HCT116 (cell line): ENCODE data around the gene CDC42BPA. TPM values are rescaled to one million over a fixed set of nuclear protein-coding genes. Genes with fewer than 3 reads are reported as not detected.

Experiments
- ATAC-seq: fragments of 200-7000 bp; cut with Tn5 transposase; 2 replicates; pipeline ENCODE4 v1.9.1; 2020; ENCODE audit warnings: mild to moderate bottlenecking, moderate library complexity
- BruUV-seq: library from RNA; stranded (reverse); fragments of 400-500 nt; replicated peaks from 2 replicates; lab custom pipeline; 2021; lab: Mats Ljungman, UMichigan
- CTCF ChIA-PET: fragments of 300-600 bp; sonication (Branson Sonifier 250); formaldehyde crosslinking; loops from one replicate; lab custom pipeline; 2021; ENCODE audit warnings: antibody characterized with exemption; lab: Charles Lee
- POLR2A ChIA-PET: fragments of 300-600, 350-600 bp; sonication (Branson Sonifier 250); formaldehyde crosslinking; loops from one replicate; lab custom pipeline; 2021; ENCODE audit warnings: antibody characterized with exemption; lab: Charles Lee
- RAD21 ChIA-PET, 2 experiments: fragments of 300-600 bp; sonication (Branson Sonifier 250); formaldehyde crosslinking; loops; one replicate each; lab custom pipeline; 2023; ENCODE audit warnings: low total read pairs in 2 of 2; ENCODE audit not compliant: uncharacterized antibody in 2 of 2, unreplicated experiment in 2 of 2, low non-redundant PET in 1 of 2; lab: Charles Lee
- DNase-seq: peaks from one replicate; pipeline ENCODE4 v3.0.0-alpha.2; 2010; ENCODE audit warnings: low read depth, low spot score
- H2AFZ ChIP-seq: fragments of 200-600 bp; shearing (Covaris generic), sonication (generic); 2 replicates; pipeline ENCODE4 v1.6.1; 2017; ENCODE audit warnings: low read depth, mixed run types, mixed read lengths, antibody characterized with exemption, low read length; ENCODE audit not compliant: poor library complexity, severe bottlenecking
- H3K27ac ChIP-seq: 2 replicates; pipeline ENCODE4 v1.5.1; 2012; ENCODE audit warnings: low read depth, low read length
- H3K27me3 ChIP-seq: fragments of 200-600 bp; sonication (generic); 2 replicates; pipeline ENCODE4 v1.6.1; 2016; ENCODE audit warnings: mixed run types, low read length, mixed read lengths; ENCODE audit not compliant: insufficient read depth
- H3K36me3 ChIP-seq, 2 experiments: fragments of 200-500 bp in 1 of 2; fragments of 200-600 bp in 1 of 2; sonication (Bioruptor generic) in 1 of 2; sonication (generic) in 1 of 2; 2 replicates each; pipeline versions ENCODE4 v1.5.1 to v1.6.1; 2014 to 2016; ENCODE audit warnings: low read length in 2 of 2, inconsistent platforms in 1 of 2, mixed read lengths in 1 of 2, mixed run types in 1 of 2; ENCODE audit not compliant: insufficient read depth in 2 of 2, control insufficient read depth in 1 of 2
- H3K4me1 ChIP-seq, 2 experiments: fragments of 200-600 bp in 1 of 2; sonication (generic) in 1 of 2; 2 replicates each; pipeline versions ENCODE4 v1.5.1 to v1.6.1; 2012 to 2017; ENCODE audit warnings: low read length in 2 of 2, inconsistent platforms in 1 of 2, mild to moderate bottlenecking in 1 of 2, mixed read lengths in 1 of 2, mixed run types in 1 of 2, moderate library complexity in 1 of 2; ENCODE audit not compliant: insufficient read depth in 2 of 2, control insufficient read depth in 1 of 2
- H3K4me2 ChIP-seq: fragments of 200-600 bp; sonication (generic); 2 replicates; pipeline ENCODE4 v1.6.1; 2017; ENCODE audit warnings: mixed run types, low read length, mixed read lengths
- H3K4me3 ChIP-seq, 2 experiments: fragments of 200-600 bp in 1 of 2; sonication (generic) in 1 of 2; replicated peaks in 1 of 2; 2 replicates each; pipeline ENCODE4 v1.5.1; 2011 to 2016; ENCODE audit warnings: low read length in 2 of 2, control low read depth in 1 of 2, low read depth in 1 of 2, mild to moderate bottlenecking in 1 of 2, mixed read lengths in 1 of 2, mixed run types in 1 of 2
- H3K79me2 ChIP-seq: fragments of 200-600 bp; sonication (generic); 2 replicates; pipeline ENCODE4 v1.6.1; 2017; ENCODE audit warnings: mild to moderate bottlenecking, mixed run types, low read length, moderate library complexity, mixed read lengths; ENCODE audit not compliant: insufficient read depth
- H3K9ac ChIP-seq: fragments of 200-600 bp; sonication (generic); 2 replicates; pipeline ENCODE4 v1.6.1; 2016; ENCODE audit warnings: low read length, mixed read lengths
- H3K9me2 ChIP-seq: fragments of 200-600 bp; sonication (generic), shearing (Covaris generic); 2 replicates; pipeline ENCODE4 v1.6.1; 2017; ENCODE audit warnings: mixed run types, mild to moderate bottlenecking, moderate library complexity; ENCODE audit not compliant: insufficient read depth
- H3K9me3 ChIP-seq, 2 experiments: fragments of 200-500 bp in 1 of 2; fragments of 200-600 bp in 1 of 2; sonication (Bioruptor generic) in 1 of 2; sonication (generic) in 1 of 2; 2 replicates each; pipeline ENCODE4 v1.6.1; 2014 to 2017; ENCODE audit warnings: low read length in 2 of 2, mixed read lengths in 2 of 2, inconsistent platforms in 1 of 2, low read depth in 1 of 2, mild to moderate bottlenecking in 1 of 2, mixed run types in 1 of 2, moderate library complexity in 1 of 2; ENCODE audit not compliant: control insufficient read depth in 1 of 2, insufficient read depth in 1 of 2
- H4K20me1 ChIP-seq: fragments of 200-600 bp; sonication (generic), shearing (Covaris generic); 2 replicates; pipeline ENCODE4 v1.6.1; 2017; ENCODE audit warnings: mixed run types, mild to moderate bottlenecking, moderate library complexity; ENCODE audit not compliant: insufficient read depth
- CBX3 ChIP-seq: IDR thresholded peaks from 2 replicates; pipeline ENCODE4 v1.6.1; 2012; ENCODE audit warnings: low read depth
- CEBPB ChIP-seq: IDR thresholded peaks from 2 replicates; pipeline ENCODE4 v1.6.1; 2012; ENCODE audit warnings: low read depth
- EGR1 ChIP-seq: IDR thresholded peaks from 2 replicates; pipeline ENCODE4 v1.6.1; 2012; ENCODE audit warnings: low read depth
- ELF1 ChIP-seq: IDR thresholded peaks from 2 replicates; pipeline ENCODE4 v1.6.1; 2012; ENCODE audit warnings: low read depth, borderline replicate concordance
- EZH2phosphoT487 ChIP-seq: fragments of 200-600 bp; IDR thresholded peaks from 2 replicates; pipeline ENCODE4 v1.6.1; 2018; ENCODE audit warnings: antibody characterized with exemption, borderline replicate concordance
- FOSL1 ChIP-seq: IDR thresholded peaks from 2 replicates; pipeline ENCODE4 v1.6.1; 2012; ENCODE audit warnings: low read depth
- JUND ChIP-seq: IDR thresholded peaks from 2 replicates; pipeline ENCODE4 v1.6.1; 2012
- POLR2A ChIP-seq: IDR thresholded peaks from 2 replicates; pipeline ENCODE4 v1.7.0; 2011; ENCODE audit warnings: borderline replicate concordance; ENCODE audit not compliant: insufficient read depth, insufficient read length; ENCODE audit errors: extremely low read depth
- RAD21 ChIP-seq: IDR thresholded peaks from 2 replicates; pipeline ENCODE4 v1.6.1; 2012; ENCODE audit warnings: low read depth, mild to moderate bottlenecking
- SIN3A ChIP-seq: IDR thresholded peaks from 2 replicates; pipeline ENCODE4 v1.6.1; 2012; ENCODE audit warnings: low read depth
- SRF ChIP-seq: IDR thresholded peaks from 2 replicates; pipeline ENCODE4 v1.6.1; 2012; ENCODE audit warnings: low read depth
- TCF7L2 ChIP-seq: IDR thresholded peaks from 2 replicates; pipeline ENCODE4 v1.7.0; 2011; ENCODE audit warnings: borderline replicate concordance, inconsistent platforms; ENCODE audit not compliant: insufficient read depth, insufficient read length; ENCODE audit errors: extremely low read depth
- ZFX ChIP-seq: fragments of 450-650 bp; IDR thresholded peaks from 2 replicates; pipeline ENCODE4 v1.6.1; 2017
- ZNF274 ChIP-seq: fragments of 200-500 bp; sonication (Bioruptor generic); IDR thresholded peaks from 2 replicates; pipeline ENCODE4 v1.6.1; 2014; ENCODE audit warnings: mild to moderate bottlenecking, low read depth, low read length, inconsistent platforms
- intact Hi-C: fragments of 100-400 bp; cut with micrococcal nuclease; formaldehyde crosslinking; loops from 2 replicates; pipeline ENCODE4 v1.10.0; 2022
- total RNA-seq: library from RNA; stranded (reverse); gene quantifications from one replicate; pipeline ENCODE4 v1.2.1, GENCODE V29; 2021; ENCODE audit not compliant: unreplicated experiment
- TF ChIP-seq, protein P1 (sequence below): IDR thresholded peaks from 2 replicates; pipeline ENCODE4 v1.6.1; 2012; ENCODE audit warnings: low read depth
- TF ChIP-seq, protein P2 (sequence below): IDR thresholded peaks from 2 replicates; pipeline ENCODE4 v1.6.1; 2012
- TF ChIP-seq, protein P3 (sequence below), 3 experiments: fragments of 200-600 bp in 1 of 3; sonication (generic) in 1 of 3; IDR thresholded peaks in 2 of 3; conservative IDR thresholded peaks in 1 of 3; 2 replicates each; pipeline ENCODE4 v1.5.1; 2012 to 2017; ENCODE audit warnings: low read depth in 2 of 3, low read length in 2 of 3, antibody characterized with exemption in 1 of 3, borderline replicate concordance in 1 of 3, control low read depth in 1 of 3, mild to moderate bottlenecking in 1 of 3, mixed read lengths in 1 of 3, mixed run types in 1 of 3, moderate library complexity in 1 of 3; ENCODE audit not compliant: insufficient read depth in 1 of 3

The CDC42BPA gene
- total RNA-seq, 1 experiment from 2014 or later, result 44.0 TPM

DNA sequence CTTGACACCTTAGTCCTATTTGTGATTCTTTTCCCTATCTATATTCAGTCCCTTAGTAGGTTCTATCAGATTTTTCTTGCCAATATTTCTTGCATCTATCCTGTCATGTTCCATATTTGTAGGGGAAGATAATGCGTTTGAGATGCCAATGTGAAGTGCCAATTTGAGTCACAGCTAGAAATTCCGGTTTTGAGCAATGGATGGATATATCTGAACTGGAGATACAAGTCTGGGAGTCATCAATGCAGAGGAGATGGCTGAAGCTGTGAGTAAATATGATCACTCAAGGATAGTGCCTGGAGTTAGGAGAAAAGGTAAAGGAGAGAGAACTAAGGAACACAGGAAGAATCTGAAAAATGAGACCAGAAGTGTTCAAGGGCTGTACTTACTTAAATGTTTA, 284.4 kb downstream of the CDC42BPA start:
- no peak overlapping the region for H3K27ac ChIP-seq
- no peaks in the 10 kb centered on the region for H3K4me1 ChIP-seq
- ChIA-PET POLR2A (no interaction called here), CTCF (no interaction called here), RAD21 (no interaction called here)
- ATAC-seq (no peak), DNase-seq (no peak)
- no TSS peak for BruUV-seq
- no peak overlapping the region for H3K4me3 ChIP-seq
- H3K9me2 ChIP-seq, result no peaks in the 10 kb centered on the region
- H3K27me3 ChIP-seq, result no peaks in the 10 kb centered on the region
- no peaks in the 10 kb centered on the region for H3K9me3 ChIP-seq
- H3K79me2 ChIP-seq, result no peaks in the 10 kb centered on the region
- intact Hi-C loops, result no loop called here
- H4K20me1 ChIP-seq, result no peaks in the 10 kb centered on the region
- H2AFZ ChIP-seq, result no peak overlapping the region
- peaks cover 3 to 9% of the 10 kb centered on the region in 2 experiments; a peak in 3 of 4 replicates for H3K36me3 ChIP-seq
- H3K9ac ChIP-seq, result no peak overlapping the region
- H3K4me2 ChIP-seq, result no peak overlapping the region
- TF ChIP-seq FOSL1 (no peak), CEBPB (no peak), EZH2phosphoT487 (no peak), CBX3 (no peak), ZNF274 (no peak)

DNA sequence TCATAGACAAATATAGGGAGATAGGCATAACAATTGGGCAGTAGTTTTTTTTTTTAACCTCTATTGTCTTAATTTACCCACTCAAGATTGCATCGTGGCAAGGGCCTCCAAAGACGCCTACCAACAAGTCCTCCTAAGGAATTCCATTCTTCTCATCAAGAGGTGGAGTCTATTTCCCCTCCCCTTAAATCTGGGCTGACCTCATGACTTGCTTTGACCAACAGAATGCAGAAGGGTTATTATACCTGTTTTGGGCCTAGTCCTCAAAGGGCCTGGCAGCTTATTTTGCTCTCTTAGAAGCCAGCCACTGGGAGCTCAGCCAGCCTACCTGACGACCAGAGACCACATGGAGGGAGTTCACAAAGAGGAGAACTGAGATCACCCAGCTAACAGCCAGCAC, 285.9 kb downstream of the CDC42BPA start:
- Histone ChIP-seq H3K9ac (no peak overlapping the region), H3K27ac (no peak overlapping the region), H3K36me3 (peaks cover 8 to 13% of the 10 kb centered on the region in 2 experiments; a peak in 3 of 4 replicates), H2AFZ (no peak overlapping the region), H3K9me2 (no peaks in the 10 kb centered on the region), H3K4me2 (no peak overlapping the region), H3K79me2 (no peaks in the 10 kb centered on the region), H3K27me3 (no peaks in the 10 kb centered on the region), H3K4me3 (no peak overlapping the region), H3K4me1 (no peaks in the 10 kb centered on the region), H3K9me3 (no peaks in the 10 kb centered on the region), H4K20me1 (no peaks in the 10 kb centered on the region)
- intact Hi-C loops, result no loop called here
- POLR2A ChIA-PET, result no interaction called here
- RAD21 ChIA-PET, result no interaction called here
- CTCF ChIA-PET, result no interaction called here
- BruUV-seq, result no TSS peak
- ATAC-seq, result no peak
- TF ChIP-seq, protein P1, sequence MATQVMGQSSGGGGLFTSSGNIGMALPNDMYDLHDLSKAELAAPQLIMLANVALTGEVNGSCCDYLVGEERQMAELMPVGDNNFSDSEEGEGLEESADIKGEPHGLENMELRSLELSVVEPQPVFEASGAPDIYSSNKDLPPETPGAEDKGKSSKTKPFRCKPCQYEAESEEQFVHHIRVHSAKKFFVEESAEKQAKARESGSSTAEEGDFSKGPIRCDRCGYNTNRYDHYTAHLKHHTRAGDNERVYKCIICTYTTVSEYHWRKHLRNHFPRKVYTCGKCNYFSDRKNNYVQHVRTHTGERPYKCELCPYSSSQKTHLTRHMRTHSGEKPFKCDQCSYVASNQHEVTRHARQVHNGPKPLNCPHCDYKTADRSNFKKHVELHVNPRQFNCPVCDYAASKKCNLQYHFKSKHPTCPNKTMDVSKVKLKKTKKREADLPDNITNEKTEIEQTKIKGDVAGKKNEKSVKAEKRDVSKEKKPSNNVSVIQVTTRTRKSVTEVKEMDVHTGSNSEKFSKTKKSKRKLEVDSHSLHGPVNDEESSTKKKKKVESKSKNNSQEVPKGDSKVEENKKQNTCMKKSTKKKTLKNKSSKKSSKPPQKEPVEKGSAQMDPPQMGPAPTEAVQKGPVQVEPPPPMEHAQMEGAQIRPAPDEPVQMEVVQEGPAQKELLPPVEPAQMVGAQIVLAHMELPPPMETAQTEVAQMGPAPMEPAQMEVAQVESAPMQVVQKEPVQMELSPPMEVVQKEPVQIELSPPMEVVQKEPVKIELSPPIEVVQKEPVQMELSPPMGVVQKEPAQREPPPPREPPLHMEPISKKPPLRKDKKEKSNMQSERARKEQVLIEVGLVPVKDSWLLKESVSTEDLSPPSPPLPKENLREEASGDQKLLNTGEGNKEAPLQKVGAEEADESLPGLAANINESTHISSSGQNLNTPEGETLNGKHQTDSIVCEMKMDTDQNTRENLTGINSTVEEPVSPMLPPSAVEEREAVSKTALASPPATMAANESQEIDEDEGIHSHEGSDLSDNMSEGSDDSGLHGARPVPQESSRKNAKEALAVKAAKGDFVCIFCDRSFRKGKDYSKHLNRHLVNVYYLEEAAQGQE, result no peak
- TF ChIP-seq ZNF274 (no peak), SIN3A (no peak), JUND (no peak), SRF (no peak), EGR1 (no peak), ELF1 (no peak), POLR2A (no peak), TCF7L2 (no peak), ZFX (no peak), RAD21 (no peak)
- TF ChIP-seq, protein P2, sequence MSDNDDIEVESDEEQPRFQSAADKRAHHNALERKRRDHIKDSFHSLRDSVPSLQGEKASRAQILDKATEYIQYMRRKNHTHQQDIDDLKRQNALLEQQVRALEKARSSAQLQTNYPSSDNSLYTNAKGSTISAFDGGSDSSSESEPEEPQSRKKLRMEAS, result no peak
- TF ChIP-seq, protein P3, sequence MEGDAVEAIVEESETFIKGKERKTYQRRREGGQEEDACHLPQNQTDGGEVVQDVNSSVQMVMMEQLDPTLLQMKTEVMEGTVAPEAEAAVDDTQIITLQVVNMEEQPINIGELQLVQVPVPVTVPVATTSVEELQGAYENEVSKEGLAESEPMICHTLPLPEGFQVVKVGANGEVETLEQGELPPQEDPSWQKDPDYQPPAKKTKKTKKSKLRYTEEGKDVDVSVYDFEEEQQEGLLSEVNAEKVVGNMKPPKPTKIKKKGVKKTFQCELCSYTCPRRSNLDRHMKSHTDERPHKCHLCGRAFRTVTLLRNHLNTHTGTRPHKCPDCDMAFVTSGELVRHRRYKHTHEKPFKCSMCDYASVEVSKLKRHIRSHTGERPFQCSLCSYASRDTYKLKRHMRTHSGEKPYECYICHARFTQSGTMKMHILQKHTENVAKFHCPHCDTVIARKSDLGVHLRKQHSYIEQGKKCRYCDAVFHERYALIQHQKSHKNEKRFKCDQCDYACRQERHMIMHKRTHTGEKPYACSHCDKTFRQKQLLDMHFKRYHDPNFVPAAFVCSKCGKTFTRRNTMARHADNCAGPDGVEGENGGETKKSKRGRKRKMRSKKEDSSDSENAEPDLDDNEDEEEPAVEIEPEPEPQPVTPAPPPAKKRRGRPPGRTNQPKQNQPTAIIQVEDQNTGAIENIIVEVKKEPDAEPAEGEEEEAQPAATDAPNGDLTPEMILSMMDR (IDR thresholded peaks at IDR 0.05 in 2 of 3, conservative IDR thresholded peaks at IDR 0.05 in 1 of 3; ENCODE audit: borderline replicate concordance in 1 of 3, insufficient read depth in 1 of 3, low read depth in 2 of 3, low read length in 2 of 3), result no peak
- no peak for DNase-seq
